GM08714 (cell line): ENCODE measurements around the gene NUTM2D.
"Not testable (repeated sequence)": the region's sequence is repeated elsewhere in the genome, so short reads cannot be mapped to it uniquely, and the experiment has no call there.

Experiments
- H3K4me3 ChIP-seq: fragments of 200-500 bp; sonication (Bioruptor generic); 2 replicates; pipeline ENCODE4 v1.5.1; 2014; ENCODE audit warnings: mild to moderate bottlenecking, low read length, inconsistent platforms

Gene NUTM2D, protein sequence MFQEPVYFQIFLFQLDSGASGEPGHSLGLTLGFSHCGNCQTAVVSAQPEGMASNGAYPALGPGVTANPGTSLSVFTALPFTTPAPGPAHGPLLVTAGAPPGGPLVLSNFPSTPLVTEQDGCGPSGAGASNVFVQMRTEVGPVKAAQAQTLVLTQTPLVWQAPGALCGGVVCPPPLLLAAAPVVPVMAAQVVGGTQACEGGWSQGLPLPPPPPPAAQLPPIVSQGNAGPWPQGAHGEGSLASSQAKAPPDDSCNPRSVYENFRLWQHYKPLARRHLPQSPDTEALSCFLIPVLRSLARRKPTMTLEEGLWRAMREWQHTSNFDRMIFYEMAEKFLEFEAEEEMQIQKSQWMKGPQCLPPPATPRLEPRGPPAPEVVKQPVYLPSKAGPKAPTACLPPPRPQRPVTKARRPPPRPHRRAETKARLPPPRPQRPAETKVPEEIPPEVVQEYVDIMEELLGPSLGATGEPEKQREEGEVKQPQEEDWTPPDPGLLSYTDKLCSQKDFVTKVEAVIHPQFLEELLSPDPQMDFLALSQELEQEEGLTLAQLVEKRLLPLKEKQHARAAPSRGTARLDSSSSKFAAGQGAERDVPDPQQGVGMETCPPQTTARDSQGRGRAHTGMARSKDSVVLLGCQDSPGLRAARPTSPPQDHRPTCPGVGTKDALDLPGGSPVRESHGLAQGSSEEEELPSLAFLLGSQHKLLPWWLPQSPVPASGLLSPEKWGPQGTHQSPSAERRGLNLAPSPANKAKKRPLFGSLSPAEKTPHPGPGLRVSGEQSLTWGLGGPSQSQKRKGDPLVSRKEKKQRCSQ

DNA sequence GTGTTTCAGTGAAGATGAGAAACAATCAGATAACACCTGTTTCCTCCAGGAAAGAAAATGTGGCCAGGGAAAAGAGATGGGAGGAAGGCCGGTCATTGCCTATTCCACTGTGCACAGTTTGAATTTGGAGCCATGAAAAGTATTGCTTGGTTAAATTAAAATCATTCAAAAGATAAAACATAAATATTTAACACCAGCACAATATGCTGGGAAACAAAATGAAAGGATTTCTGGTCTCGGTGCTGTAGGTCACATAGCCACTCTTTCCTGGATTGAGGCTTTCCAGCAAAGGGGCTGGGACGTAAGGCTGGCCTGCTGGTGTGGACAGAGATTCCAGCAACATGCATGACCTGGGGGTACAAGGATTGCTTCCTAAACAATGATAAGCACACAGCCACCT, at the start of gene NUTM2D:
TSS of gene NUTM2D (plus strand) at position 301 of the 400 bp plus-strand sequence. CDS start 522 bp downstream, outside the sequence.
- not testable (repeated sequence) for H3K4me3 ChIP-seq

DNA sequence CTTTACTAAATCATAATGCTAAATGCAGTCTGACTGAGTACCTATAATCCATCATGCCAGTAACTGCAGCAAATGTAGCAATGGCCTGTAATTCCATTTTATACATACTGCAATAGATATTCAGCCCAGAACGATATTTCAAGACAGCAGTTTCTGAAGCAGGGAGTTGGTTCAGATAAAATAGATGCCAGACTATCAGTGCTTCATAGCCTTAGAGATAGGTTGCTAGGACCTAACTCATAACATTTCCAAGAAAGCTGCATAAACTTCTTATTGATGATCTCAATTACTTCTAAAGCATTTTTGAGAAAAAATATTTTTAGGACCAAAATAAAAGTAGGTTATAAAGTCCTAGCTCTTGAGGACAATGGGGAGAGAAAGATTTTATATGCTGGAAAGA, 48.8 kb upstream of the NUTM2D start:
- not testable (repeated sequence) for H3K4me3 ChIP-seq

DNA sequence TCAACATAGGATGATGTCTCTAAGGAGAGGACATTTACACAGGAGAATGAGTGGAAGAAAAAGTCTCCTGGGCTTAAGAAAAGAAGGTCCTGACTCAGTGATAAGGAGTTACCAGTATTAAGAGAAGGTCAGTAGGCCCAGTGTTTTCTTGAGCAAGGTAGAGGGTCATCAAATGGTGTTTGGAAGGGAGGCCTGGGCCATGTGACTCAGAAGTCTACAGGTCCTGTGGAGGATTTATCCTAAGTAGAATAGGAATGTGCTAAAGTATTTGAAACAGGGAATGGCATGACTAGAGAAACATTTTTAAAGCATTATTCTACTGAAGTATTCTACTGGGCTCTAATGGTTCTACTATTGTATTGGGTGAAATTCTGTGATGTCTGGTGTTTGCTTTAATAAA, 47.9 kb upstream of the NUTM2D start:
- not testable (repeated sequence) for H3K4me3 ChIP-seq

DNA sequence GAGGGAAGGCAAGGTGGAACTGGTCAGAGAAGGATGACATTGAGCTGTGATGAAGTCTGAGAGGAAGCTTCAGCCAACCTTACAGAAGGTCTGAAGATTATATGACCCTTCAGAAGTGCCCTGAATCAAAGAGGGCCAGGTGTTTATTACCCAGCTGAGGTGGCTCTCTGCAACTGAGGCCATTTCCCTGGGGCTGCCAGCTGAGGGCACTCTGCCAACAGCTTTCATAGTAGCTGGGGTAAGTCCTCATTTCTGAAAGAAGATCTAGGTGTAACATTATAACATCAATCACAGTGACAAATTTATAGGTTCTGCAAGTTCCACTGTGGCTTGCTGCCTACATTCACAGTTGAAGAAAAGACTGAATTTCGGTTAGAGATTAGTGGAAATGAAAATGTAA, 46.0 kb upstream of the NUTM2D start:
- not testable (repeated sequence) for H3K4me3 ChIP-seq

DNA sequence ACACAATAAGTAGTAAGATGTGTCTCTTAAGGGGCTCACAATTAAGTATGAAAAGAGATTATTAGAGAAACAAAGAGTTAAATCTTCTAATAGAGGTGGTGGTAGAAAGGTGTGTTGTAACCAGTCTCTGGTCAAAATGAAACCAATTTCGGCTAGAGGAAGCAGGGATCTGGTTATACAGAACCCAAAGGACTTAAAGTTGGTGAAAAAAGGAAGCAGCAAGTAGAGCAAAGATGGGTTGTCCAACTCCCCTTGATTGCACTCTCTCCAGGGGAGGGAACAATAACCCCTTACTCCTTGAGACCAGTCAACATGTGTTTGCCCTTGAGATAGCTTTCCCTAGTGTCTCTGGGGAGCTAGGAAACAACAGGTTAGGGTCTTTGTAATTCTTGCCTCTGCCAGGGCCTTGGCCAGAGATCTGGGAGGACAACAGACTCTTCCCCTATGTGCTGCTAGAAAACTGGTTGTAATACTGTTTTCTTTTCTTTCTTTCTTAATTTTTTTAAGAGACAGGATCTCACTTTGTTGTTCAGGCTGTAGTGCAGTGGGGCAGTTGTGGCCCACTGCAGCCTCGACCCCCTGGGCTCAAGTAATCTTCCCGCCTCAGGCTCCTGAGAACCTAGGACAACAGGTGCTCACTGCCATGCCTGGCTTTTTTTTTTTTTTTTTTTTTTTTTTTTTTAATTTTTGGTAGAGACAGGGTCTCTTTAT, 43.7 kb upstream of the NUTM2D start:
- H3K4me3 ChIP-seq, result not testable (repeated sequence)

DNA sequence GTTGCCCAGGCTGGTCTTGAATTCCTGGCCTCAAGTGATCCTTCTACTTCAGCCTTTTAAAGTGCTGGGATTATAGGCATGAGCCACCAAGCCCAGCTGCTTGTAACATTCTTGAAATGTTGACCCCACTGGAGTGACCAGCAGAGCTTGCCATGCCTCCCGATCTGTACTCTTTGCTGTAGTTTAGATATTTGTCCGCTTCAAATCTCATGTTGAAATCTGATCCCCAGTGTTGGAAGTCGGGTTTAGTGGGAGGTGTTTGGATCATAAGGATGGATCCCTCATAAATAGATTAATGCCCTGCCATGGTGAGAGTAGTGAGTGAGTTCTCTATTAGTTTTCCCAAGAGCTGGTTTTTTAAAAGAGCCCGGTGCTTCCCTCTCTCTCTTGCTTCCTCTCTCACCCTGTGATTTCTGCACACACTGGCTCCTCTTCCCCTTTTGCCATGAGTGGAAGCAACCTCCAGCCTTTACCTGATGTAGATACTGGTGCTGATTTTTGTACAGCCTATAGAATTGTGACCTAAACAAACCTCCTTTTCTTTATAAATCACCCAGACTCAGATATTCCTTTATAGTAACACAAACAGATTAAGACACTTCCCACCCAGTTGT, 43.1 kb upstream of the NUTM2D start:
- H3K4me3 ChIP-seq, result not testable (repeated sequence)

DNA sequence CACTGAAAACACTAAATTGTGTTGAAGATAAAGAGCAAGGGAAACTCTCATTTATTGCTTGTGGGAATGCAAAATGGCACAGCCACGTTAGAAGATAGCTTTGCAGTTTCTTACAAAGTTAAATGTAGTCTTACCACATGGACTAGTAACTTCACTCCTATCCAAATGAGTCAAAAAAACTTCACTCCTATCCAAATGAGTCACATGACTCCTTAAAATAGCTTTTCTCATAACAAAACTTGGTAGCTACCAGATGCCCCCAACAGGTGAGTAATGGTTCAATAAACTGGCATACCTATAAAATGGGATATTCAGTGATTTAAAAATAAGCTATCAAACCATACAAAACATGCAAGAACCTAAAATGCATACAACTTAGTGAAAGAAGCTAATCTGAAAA, 36.0 kb upstream of the NUTM2D start:
- not testable (repeated sequence) for H3K4me3 ChIP-seq

DNA sequence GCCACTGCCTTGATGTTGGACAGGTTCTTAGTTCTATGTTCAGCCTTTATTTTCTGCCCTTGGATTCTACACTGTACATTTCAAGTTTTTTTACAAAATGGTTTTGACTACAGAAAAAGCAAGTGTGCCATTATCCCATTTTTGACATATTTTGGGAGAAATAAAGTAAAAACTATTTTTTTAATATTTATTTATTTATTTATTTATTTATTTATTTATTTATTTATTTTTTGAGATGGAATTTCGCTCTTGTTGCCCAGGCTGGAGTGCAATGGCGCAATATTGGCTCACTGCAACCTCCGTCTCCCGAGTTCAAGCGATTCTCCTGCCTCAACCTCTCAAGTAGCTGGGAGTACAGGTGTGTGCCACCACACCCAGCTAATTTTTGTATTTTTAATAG, 33.0 kb upstream of the NUTM2D start:
- H3K4me3 ChIP-seq, result not testable (repeated sequence)

DNA sequence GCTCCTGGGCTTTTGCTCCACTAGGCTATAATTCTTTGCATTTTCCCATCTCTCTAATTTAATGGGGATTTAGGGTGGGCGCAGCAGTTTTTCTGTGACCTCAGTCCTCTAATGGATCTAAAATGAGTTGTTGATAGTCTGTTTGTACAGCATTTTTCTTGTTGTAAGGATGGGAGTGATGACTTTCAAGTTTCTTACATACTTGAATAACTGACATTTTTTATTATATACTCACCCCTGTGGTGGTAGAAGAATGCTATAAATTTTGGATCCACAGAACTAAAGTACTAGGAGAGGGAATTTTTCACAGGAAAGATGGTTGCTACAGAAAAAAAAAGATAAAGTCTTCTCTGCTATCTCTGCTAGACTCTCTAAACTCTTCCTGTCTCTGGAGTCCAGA, 29.6 kb upstream of the NUTM2D start:
- H3K4me3 ChIP-seq, result not testable (repeated sequence)

DNA sequence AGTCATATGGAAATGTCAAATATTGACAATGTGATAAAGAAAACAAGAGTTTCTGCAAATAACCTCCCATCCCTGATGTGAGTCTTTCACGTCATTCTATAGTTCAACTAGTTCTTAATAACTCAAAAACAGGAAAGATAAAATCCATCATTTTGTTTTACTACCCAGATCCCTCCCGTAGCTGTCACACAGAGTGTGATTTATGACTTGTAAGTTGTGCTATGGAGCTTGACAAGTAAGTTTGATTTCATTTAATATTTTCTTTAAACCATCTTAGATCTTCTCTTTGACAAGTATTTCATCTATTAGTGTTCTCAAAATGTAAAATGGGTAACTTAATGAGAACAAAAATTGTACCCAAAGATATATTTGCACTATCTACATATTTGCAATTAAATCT, 28.4 kb upstream of the NUTM2D start:
- not testable (repeated sequence) for H3K4me3 ChIP-seq

DNA sequence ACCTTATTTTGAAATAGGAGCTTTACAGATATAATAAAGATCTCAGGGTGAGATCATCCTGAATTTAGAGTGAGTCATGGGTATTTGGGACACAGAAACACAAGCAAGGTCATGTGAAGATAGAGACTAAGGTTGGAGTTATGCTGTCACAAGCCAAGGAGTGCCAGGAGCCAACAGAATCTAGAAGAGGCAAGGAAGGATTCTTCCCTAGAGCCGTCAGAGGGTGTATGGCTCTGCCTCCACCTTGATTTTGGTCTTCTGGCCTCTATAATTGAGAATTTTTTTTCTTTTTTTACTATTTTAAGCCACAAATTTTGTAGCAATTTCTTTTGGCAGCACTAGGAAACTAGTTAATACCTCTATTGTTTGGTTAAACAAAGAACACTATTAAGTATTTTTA, 24.9 kb upstream of the NUTM2D start:
- not testable (repeated sequence) for H3K4me3 ChIP-seq

DNA sequence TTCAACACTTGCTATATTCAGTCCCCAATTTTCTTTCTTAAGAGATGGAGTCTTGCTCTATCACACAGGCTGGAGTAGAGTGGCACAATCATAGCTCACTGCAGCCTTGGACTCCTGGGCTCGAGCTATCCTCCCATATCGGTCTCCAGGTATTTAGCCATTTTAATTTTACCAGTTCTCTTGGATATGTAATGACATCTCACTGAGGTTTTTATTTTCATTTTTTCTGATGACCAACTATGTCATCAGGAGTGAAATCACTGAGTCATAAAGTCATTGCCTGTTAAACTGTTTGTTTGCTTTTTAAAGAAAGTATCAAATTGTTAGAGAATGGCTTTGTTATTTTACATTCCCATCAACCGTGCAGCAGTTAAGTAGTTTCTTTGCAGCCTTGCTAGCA, 17.1 kb upstream of the NUTM2D start:
- H3K4me3 ChIP-seq, result not testable (repeated sequence)

DNA sequence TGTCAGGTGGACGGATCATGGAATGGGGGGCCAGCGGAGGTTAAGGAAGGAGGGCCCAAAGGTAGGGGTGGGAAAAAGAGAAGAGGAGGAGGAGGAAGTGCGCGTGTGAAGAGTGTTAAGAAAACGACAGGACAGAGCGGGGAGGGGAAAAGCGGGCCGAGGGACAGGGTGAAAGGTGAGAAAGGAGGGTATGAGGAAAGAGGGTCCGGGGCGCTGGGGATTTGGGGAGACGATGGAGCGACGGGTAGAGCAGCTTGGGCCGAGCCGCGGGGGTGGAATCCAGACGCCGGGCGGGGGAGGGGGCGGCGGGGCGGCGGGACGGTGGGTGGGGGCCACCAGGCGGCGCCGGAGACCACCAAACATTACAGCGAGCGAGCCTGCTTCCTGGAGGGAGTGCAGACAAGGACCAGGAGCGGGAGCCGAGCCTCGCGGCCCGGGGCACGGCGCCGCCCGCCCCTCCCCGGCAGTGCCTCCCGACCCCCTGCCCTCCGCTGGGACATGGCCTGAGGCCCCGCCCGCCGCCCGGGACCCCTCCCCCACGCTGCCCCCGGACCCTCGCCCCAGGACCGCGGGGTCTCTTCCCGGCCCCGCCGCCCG, 15.9 kb upstream of the NUTM2D start:
- peak overlapping the region; percentile 83; the same call in 1 of the 2 replicates for H3K4me3 ChIP-seq

DNA sequence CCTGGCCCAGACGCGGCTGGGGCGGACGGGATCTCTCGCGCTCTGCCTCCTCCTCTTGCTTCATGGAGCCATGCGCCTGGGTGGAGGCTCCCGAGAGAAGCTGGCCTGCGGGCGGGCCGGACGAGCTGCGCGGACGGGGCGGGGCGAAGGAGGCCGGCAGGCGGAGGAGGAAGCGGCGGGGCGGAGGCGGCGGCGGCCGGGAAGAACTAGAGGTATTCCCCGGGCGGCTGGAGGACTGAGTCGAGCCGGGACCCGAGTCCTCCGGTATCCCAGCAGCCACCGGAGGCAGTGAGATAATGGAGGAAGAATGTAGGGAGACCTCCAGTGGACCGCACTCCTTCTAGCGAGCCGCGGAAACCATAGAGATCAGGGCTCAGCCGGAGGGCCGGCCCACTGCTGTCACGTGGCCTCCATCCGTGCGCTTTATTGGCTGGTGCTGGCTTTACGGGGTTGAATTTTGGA, 15.3 kb upstream of the NUTM2D start:
- peak overlapping the region; percentile 83; the same call in 1 of the 2 replicates for H3K4me3 ChIP-seq

DNA sequence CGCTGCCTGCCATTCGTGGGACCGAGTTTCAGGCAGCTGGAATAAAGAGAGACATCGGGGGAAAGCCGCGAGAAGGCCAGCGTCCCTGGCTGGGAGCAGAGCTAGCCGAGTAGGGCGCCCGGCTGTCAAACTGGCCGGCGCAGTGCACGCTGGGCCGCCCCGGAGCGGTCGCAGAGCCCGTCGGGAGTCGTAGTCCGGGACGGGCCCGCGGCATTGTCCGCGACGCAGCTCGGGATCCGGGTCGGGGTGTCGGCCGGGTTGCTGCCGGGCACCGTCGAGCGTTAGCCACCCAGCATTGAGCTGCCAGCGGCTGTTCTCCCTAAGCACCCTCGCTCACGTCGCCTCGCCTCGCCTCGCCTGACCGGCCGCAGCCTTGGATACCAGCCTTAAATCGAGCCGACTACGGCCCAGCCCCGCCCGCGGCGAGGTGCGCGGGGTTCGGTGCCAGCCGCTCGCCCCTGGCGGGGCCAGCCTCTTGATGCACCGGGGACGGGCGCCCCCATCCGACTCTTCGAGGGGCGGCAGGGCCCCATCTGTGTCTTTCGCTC, 14.8 kb upstream of the NUTM2D start:
- H3K4me3 ChIP-seq, result peak overlapping the region; percentile 83; the same call in 1 of the 2 replicates

DNA sequence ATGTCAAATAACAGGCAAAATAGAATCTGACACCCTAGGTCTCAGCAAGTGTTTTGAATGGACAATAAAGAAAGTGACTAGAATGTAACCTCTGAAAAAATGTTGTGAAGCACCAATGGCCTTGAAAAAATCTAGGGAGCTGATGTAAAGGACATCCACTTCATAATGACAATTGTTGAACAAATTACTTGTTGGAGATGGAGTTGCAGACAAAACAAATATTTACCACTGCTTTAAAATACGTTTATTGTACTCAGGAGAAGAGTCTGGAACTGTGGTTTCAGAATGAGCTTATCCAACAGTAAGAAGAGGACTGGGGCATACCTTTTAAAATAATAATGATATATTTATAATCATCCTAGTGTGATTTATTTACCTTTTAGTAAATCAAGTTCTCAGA, 11.8 kb upstream of the NUTM2D start:
- not testable (repeated sequence) for H3K4me3 ChIP-seq

DNA sequence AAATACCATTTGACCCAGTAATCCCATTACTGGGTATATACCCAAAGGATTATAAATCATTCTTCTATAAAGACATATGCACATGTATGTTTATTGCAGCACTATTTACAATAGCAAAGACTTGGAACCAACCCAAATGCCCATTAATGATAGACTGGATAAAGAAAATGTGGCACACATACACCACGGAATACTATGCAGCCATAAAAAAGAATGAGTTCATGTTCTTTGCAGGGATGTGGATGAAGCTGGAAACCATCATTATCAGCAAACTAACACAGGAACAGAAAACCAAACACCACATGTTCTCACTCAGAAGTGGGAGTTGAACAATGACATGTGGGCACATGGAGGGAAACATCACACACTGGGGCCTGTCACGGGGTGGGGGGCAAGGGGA, 7.4 kb upstream of the NUTM2D start:
- H3K4me3 ChIP-seq, result not testable (repeated sequence)

DNA sequence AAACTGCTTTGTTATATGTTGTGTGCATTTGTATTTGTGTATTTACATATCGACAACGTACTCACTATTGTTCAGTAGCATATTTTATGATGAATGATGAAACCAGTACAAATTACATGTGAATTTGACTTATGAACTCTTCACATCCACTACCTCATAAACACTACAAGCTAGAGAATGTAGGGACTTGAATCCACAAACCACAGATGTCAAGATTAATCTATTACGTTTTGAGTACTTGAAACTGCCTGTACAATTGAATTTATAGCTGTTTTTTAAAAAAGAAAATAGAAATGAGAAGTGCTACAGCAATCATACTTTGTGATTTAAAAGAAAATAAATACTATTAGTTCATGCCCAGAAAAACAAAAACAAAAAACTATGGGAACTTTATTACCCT, 4.7 kb upstream of the NUTM2D start:
- not testable (repeated sequence) for H3K4me3 ChIP-seq

DNA sequence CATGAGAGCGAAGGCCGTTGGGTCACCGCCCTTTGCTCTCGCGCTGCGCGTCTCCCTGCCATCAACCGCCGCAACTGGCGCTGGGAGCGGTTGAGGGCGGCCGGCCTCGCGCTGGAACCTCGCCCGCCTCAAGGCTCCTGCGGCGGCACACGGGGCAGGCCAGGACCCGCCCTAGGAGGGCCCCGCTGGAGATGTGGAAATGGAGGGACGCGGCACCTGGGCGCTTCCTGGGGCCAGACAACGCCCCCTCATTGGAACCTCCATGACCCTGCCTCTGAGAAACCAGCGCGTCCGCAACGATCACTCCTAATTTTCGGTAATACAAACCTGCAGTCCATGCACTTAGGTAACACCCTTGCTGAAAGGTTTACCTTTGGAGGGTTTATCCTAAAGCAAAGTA, 2.4 kb upstream of the NUTM2D start:
- H3K4me3 ChIP-seq, result not testable (repeated sequence)

DNA sequence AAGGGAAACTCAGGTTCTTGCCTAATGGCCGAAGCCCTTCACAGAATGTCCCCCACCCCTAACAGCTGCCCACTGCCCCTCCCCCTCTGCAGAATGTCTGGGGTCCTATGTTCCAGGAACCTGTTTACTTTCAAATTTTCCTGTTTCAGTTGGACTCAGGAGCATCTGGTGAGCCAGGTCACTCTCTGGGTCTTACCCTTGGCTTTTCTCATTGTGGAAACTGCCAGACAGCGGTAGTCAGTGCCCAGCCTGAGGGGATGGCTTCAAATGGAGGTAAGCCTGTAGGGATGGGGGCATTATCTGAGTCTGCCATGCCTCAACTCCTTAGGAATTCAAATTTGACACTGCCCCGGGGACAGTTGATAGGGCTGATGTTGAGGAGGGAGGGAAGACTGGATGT, 615 bp downstream of the NUTM2D start:
- H3K4me3 ChIP-seq, result not testable (repeated sequence)
